ENCODE data around the gene AGAP1.

DNA sequence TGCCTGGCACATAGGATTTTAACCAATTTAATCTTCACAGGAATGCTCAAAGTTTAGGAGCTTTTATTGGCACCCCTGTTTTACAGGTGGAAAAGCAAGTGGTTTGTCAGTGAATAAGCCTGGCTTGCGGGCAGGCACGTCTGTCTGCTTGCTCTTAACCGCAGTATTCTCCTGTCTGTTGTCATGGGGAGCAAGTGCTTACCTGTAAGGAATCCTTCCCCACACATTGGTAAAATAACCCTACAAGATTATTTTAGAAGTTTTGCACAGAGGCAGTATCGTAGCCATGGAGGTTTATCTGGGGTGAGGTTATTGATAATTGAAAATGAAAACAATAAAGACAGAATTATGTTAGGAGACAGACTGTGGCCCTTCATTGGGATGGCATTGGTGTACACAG is 174.9 kb downstream of the AGAP1 start:
- no peak for TF ChIP-seq POLR2A (IDR thresholded peaks at IDR 0.05; ENCODE audit: low read depth, low read length)
- no peak for TF ChIP-seq POLR2AphosphoS5 (IDR thresholded peaks at IDR 0.05; ENCODE audit: low read depth, low read length)
- TF ChIP-seq TAF1 (IDR thresholded peaks at IDR 0.05; ENCODE audit: borderline replicate concordance, low read depth, low read length): no peak

Measured in GM12892 (cell line).